Measurements from ENCODE around the gene NDNF.

NDNF gene, protein sequence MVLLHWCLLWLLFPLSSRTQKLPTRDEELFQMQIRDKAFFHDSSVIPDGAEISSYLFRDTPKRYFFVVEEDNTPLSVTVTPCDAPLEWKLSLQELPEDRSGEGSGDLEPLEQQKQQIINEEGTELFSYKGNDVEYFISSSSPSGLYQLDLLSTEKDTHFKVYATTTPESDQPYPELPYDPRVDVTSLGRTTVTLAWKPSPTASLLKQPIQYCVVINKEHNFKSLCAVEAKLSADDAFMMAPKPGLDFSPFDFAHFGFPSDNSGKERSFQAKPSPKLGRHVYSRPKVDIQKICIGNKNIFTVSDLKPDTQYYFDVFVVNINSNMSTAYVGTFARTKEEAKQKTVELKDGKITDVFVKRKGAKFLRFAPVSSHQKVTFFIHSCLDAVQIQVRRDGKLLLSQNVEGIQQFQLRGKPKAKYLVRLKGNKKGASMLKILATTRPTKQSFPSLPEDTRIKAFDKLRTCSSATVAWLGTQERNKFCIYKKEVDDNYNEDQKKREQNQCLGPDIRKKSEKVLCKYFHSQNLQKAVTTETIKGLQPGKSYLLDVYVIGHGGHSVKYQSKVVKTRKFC

GRCh38 chr4:121072224-121073003 lies at the start of gene NDNF:
NDNF (minus strand) TSS chr4:121072535; CDS start chr4:121045837, 26,698 bp downstream.
- DNase-seq (ENCODE audit: low read depth in 1 of 2, low spot score in 1 of 2) = peak in 1 of 2 experiments; percentile 55
- in situ Hi-C loops (cut with HindIII; ENCODE audit: low pct_unique_long_range_greater_than_20kb, low sequenced_read_pairs) = no loop called here
- TF ChIP-seq JUND (IDR thresholded peaks at IDR 0.05; ENCODE audit: low read depth) = no peak

DNA sequence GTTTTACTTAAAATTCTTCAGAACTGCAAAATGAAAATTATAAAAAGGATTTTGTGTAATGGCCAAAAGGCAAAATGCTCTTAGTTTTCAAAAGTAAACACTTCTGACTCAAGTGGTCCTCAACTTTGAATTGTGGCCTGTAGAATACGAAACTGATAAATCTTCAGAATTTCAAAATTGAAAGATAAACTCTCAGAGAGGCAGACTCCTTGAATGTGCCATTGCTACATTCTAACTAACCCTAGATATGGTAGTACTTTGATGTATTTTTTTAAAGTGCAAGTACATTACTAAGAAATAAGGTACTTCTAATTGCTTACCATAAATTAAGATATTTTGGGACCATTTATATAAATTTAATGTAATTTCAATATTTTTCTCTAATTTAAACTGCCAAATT lies 47.4 kb upstream of the NDNF start:
- in situ Hi-C loops (cut with HindIII; ENCODE audit: low pct_unique_long_range_greater_than_20kb, low sequenced_read_pairs) = no loop called here
- no peak for TF ChIP-seq JUND (IDR thresholded peaks at IDR 0.05; ENCODE audit: low read depth)
- DNase-seq (ENCODE audit: low read depth in 1 of 2, low spot score in 1 of 2) = no peak

GRCh38 chr4:121118344-121118743 lies 46.0 kb upstream of the NDNF start:
- in situ Hi-C loops (cut with HindIII; ENCODE audit: low pct_unique_long_range_greater_than_20kb, low sequenced_read_pairs) = no loop called here
- no peak for TF ChIP-seq JUND (IDR thresholded peaks at IDR 0.05; ENCODE audit: low read depth)
- DNase-seq (ENCODE audit: low read depth in 1 of 2, low spot score in 1 of 2) = no peak

DNA sequence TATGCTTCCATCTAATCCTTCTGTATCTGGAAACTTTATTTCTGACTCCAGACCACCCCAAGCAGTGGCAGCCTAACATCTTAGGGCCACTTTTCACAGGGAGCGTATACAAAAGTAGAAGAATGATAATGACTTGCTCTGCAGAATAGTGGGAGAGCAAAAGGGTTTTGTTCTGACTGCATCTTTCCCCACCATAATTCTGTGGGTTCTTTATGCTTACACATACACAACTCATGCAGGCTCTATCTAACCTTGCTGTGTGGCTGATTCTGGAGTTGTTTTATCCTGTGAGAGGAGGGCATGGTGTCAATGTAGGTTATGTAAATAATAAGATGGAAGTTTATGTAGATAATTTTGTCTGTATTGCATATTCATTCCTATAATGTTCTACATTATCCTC lies 42.4 kb upstream of the NDNF start:
- no peak for TF ChIP-seq JUND (IDR thresholded peaks at IDR 0.05; ENCODE audit: low read depth)
- no peak for DNase-seq (ENCODE audit: low read depth in 1 of 2, low spot score in 1 of 2)
- in situ Hi-C loops (cut with HindIII; ENCODE audit: low pct_unique_long_range_greater_than_20kb, low sequenced_read_pairs) = no loop called here

- no peak for TF ChIP-seq JUND (IDR thresholded peaks at IDR 0.05; ENCODE audit: low read depth)
- in situ Hi-C loops (cut with HindIII; ENCODE audit: low pct_unique_long_range_greater_than_20kb, low sequenced_read_pairs) = no loop called here
- DNase-seq (ENCODE audit: low read depth in 1 of 2, low spot score in 1 of 2) = no peak
Observed at GRCh38 chr4:121112530-121112929, 40.2 kb upstream of the NDNF start.

GRCh38 chr4:121108557-121108956 lies 36.2 kb upstream of the NDNF start:
- in situ Hi-C loops (cut with HindIII; ENCODE audit: low pct_unique_long_range_greater_than_20kb, low sequenced_read_pairs) = no loop called here
- TF ChIP-seq JUND (IDR thresholded peaks at IDR 0.05; ENCODE audit: low read depth) = no peak

GRCh38 chr4:121107507-121107906 lies 35.2 kb upstream of the NDNF start:
- in situ Hi-C loops (cut with HindIII; ENCODE audit: low pct_unique_long_range_greater_than_20kb, low sequenced_read_pairs) = no loop called here
- no peak for DNase-seq (ENCODE audit: low read depth in 1 of 2, low spot score in 1 of 2)
- no peak for TF ChIP-seq JUND (IDR thresholded peaks at IDR 0.05; ENCODE audit: low read depth)

More at GRCh38 chr4:121108557-121108956, 36.2 kb upstream of the NDNF start:
- DNase-seq (ENCODE audit: low read depth in 1 of 2, low spot score in 1 of 2) = no peak

GRCh38 chr4:121100093-121100775 lies 27.9 kb upstream of the NDNF start:
- in situ Hi-C loops (cut with HindIII; ENCODE audit: low pct_unique_long_range_greater_than_20kb, low sequenced_read_pairs) = no loop called here
- TF ChIP-seq JUND (IDR thresholded peaks at IDR 0.05; ENCODE audit: low read depth) = no peak
- no peak for DNase-seq (ENCODE audit: low read depth in 1 of 2, low spot score in 1 of 2)

GRCh38 chr4:121098266-121098665 lies 25.9 kb upstream of the NDNF start:
- DNase-seq (ENCODE audit: low read depth in 1 of 2, low spot score in 1 of 2) = no peak
- no peak for TF ChIP-seq JUND (IDR thresholded peaks at IDR 0.05; ENCODE audit: low read depth)
- in situ Hi-C loops (cut with HindIII; ENCODE audit: low pct_unique_long_range_greater_than_20kb, low sequenced_read_pairs) = no loop called here

GRCh38 chr4:121096629-121097028 lies 24.3 kb upstream of the NDNF start:
- peak in 1 of 2 experiments; percentile 34 for DNase-seq (ENCODE audit: low read depth in 1 of 2, low spot score in 1 of 2)
- no peak for TF ChIP-seq JUND (IDR thresholded peaks at IDR 0.05; ENCODE audit: low read depth)
- in situ Hi-C loops (cut with HindIII; ENCODE audit: low pct_unique_long_range_greater_than_20kb, low sequenced_read_pairs) = no loop called here

GRCh38 chr4:121096191-121096590 lies 23.9 kb upstream of the NDNF start:
- TF ChIP-seq JUND (IDR thresholded peaks at IDR 0.05; ENCODE audit: low read depth) = no peak
- in situ Hi-C loops (cut with HindIII; ENCODE audit: low pct_unique_long_range_greater_than_20kb, low sequenced_read_pairs) = no loop called here
- DNase-seq (ENCODE audit: low read depth in 1 of 2, low spot score in 1 of 2) = no peak

- in situ Hi-C loops (cut with HindIII; ENCODE audit: low pct_unique_long_range_greater_than_20kb, low sequenced_read_pairs) = no loop called here
- TF ChIP-seq JUND (IDR thresholded peaks at IDR 0.05; ENCODE audit: low read depth) = no peak
Observed at GRCh38 chr4:121094297-121094966, 22.1 kb upstream of the NDNF start.

More at GRCh38 chr4:121094297-121094966, 22.1 kb upstream of the NDNF start:
- no peak for DNase-seq (ENCODE audit: low read depth in 1 of 2, low spot score in 1 of 2)
